IPS-18a (cell line): ENCODE results near the gene DCD.

ENCODE experiments used
- H3K27ac ChIP-seq: one replicate; pipeline ENCODE4 v1.5.1; 2013; ENCODE audit warnings: low read length
- H3K27me3 ChIP-seq: one replicate; pipeline ENCODE4 v1.6.1; 2013; ENCODE audit warnings: mild to moderate bottlenecking, low read length; ENCODE audit not compliant: control insufficient read depth, insufficient read depth
- H3K36me3 ChIP-seq: one replicate; pipeline ENCODE4 v1.6.1; 2013; ENCODE audit warnings: low read depth, low read length; ENCODE audit not compliant: control insufficient read depth
- H3K4me1 ChIP-seq: one replicate; pipeline ENCODE4 v1.6.1; 2013; ENCODE audit warnings: low read depth, low read length; ENCODE audit not compliant: control insufficient read depth
- H3K4me3 ChIP-seq: one replicate; pipeline ENCODE4 v1.5.1; 2013; ENCODE audit warnings: low read length
- H3K9ac ChIP-seq: one replicate; pipeline ENCODE4 v1.6.1; 2013; ENCODE audit warnings: mild to moderate bottlenecking, low read length, moderate library complexity
- H3K9me3 ChIP-seq: one replicate; pipeline ENCODE4 v1.6.1; 2013; ENCODE audit warnings: low read depth, low read length; ENCODE audit not compliant: control insufficient read depth

The DCD gene, protein sequence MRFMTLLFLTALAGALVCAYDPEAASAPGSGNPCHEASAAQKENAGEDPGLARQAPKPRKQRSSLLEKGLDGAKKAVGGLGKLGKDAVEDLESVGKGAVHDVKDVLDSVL

DNA sequence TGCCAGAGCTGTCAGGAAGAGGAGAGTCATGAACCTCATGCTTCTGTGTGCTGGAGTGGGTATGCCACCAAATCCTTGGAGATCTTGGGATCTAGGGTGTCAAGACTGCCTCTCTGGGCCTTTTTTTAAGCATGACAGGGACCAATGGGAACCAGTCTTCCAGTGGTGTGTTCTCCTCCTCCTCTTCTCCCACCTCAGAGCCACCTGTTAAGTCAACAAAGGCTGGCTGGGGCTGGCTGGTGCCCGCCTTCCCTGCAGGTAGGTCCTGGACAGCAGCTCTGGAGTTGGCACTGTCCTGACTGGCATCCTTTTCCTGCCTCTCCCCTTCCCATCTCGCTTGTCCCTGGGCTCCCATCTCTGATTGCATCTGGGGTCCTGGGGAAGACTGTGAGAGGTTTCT lies at the start of gene DCD:
TSS of gene DCD (minus strand) at position 101 of the 400 bp plus-strand sequence. CDS start at position 39, 62 bp downstream.
- H3K4me1 ChIP-seq: no peaks in the 10 kb centered on the region
- no peaks in the 10 kb centered on the region for H3K27me3 ChIP-seq
- H3K9me3 ChIP-seq: no peaks in the 10 kb centered on the region
- no peak within 1 kb of the TSS for H3K27ac ChIP-seq
- no peak within 1 kb of the TSS for H3K9ac ChIP-seq
- no peak within 1 kb of the TSS for H3K4me3 ChIP-seq
- H3K36me3 ChIP-seq: no peaks in the 10 kb centered on the region

DNA sequence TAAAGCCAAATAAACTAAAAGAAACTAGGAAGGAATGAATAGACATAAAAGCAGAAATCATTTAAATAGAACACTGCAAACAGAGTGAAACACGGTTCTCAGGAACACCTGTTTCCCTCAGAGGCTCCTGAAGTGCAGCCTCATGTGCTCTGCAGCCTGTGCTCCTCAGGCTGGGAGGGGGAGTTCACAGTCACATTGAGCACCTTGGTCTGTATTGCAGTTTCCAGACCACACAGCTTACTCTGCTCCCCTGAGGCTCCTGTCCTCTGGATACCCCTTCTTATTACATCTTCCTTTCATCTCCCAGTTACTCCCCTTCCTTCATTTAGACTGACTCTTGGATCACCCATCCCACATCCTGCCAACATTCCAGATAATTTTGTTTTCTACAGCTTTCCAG lies 49.7 kb upstream of the DCD start:
- Histone ChIP-seq H3K4me3 (no peak overlapping the region), H3K9ac (no peak overlapping the region), H3K36me3 (no peaks in the 10 kb centered on the region), H3K9me3 (no peaks in the 10 kb centered on the region), H3K27ac (no peak overlapping the region), H3K27me3 (no peaks in the 10 kb centered on the region), H3K4me1 (no peaks in the 10 kb centered on the region)

DNA sequence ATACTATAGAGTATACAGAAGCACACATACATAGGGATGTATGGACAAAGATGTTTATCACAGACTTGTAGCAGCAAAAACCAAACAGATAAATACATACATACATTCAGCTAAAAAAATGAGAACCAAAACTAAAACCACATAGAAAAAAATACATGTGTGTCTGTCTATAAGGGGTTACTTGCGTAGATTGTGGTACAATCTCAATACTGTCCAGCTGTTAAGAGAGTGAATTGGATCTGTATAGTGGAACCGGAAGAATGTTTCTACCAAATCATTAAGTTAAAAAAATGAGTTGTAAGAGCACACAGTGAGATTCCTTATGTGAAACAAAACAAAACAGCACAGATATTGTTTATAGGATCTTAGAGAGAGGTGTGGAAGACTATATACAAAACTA lies 44.2 kb upstream of the DCD start:
- H3K4me3 ChIP-seq: no peak overlapping the region
- no peaks in the 10 kb centered on the region for H3K9me3 ChIP-seq
- no peaks in the 10 kb centered on the region for H3K4me1 ChIP-seq
- H3K27me3 ChIP-seq: no peaks in the 10 kb centered on the region
- H3K9ac ChIP-seq: no peak overlapping the region
- H3K36me3 ChIP-seq: no peaks in the 10 kb centered on the region
- no peak overlapping the region for H3K27ac ChIP-seq

GRCh38 chr12:54689984-54690383 lies 41.8 kb upstream of the DCD start:
- Histone ChIP-seq H3K9ac (no peak overlapping the region), H3K4me1 (peaks cover 2% of the 10 kb centered on the region), H3K4me3 (no peak overlapping the region), H3K9me3 (no peaks in the 10 kb centered on the region), H3K36me3 (no peaks in the 10 kb centered on the region), H3K27ac (no peak overlapping the region), H3K27me3 (no peaks in the 10 kb centered on the region)

- H3K27ac ChIP-seq: no peak overlapping the region
- H3K9me3 ChIP-seq: no peaks in the 10 kb centered on the region
- no peak overlapping the region for H3K9ac ChIP-seq
- no peaks in the 10 kb centered on the region for H3K27me3 ChIP-seq
- H3K4me1 ChIP-seq: peaks cover 12% of the 10 kb centered on the region
- no peak overlapping the region for H3K4me3 ChIP-seq
- H3K36me3 ChIP-seq: no peaks in the 10 kb centered on the region
Measured at GRCh38 chr12:54689034-54689372, 40.8 kb upstream of the DCD start.

- Histone ChIP-seq H3K9ac (no peak overlapping the region), H3K27ac (no peak overlapping the region), H3K9me3 (no peaks in the 10 kb centered on the region), H3K27me3 (no peaks in the 10 kb centered on the region), H3K36me3 (no peaks in the 10 kb centered on the region), H3K4me1 (peaks cover 17% of the 10 kb centered on the region), H3K4me3 (no peak overlapping the region)
Measured at GRCh38 chr12:54688309-54689033, 40.3 kb upstream of the DCD start.

DNA sequence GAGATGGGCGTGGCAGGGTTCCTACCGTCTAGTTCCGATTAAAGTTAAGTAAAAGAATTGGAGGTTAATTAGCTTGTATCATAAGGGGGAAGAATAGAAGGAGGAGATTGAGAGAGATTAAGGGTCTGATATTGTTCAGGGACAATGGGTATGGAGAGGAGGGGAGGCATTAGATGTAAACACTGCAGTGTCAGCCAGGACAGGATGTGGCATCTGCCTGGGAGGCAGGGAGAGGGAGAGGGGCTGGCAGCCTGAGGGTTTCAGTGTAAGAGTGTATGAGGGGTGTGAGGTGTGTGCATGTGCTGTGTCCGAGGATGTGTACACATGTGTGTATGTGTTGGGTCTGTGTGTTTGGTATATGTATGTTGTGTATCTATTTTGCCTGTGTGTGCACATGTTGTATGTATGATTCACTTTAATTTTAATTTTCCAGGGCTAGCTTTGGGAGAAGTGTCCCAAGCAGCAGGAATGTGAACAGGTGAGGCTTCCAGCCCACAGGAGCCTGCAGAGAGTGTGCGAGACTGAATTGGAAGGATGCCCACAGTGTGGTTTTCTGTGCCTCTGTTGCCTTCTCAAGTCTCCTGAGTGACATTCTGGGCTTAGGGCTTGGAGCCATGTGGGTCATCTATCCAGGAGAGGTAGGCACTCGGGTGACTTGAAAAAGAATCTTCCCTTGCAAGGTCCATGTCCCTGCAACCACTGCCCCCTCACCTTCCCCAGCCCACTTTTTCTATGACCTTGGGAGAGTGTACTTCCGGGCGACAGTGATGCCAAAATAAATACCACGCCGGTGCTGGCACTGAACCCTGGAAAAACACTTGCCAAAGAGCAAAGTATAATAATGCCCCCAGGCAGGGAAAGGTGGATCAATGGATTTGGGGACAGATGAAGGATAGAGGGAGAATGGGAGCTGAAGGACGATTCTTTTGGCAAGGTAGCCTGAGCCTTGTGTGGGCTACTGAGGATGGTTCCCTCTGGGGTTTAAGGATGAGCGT lies 36.8 kb upstream of the DCD start:
- Histone ChIP-seq H3K27ac (no peak overlapping the region), H3K27me3 (no peaks in the 10 kb centered on the region), H3K4me3 (no peak overlapping the region), H3K36me3 (no peaks in the 10 kb centered on the region), H3K9me3 (no peaks in the 10 kb centered on the region), H3K4me1 (peaks cover 44% of the 10 kb centered on the region), H3K9ac (no peak overlapping the region)

- H3K9ac ChIP-seq: no peak overlapping the region
- no peaks in the 10 kb centered on the region for H3K27me3 ChIP-seq
- no peaks in the 10 kb centered on the region for H3K36me3 ChIP-seq
- peaks cover 44% of the 10 kb centered on the region for H3K4me1 ChIP-seq
- H3K27ac ChIP-seq: peak overlapping the region; percentile 1
- peak overlapping the region; percentile 37 for H3K4me3 ChIP-seq
- H3K9me3 ChIP-seq: no peaks in the 10 kb centered on the region
Measured at GRCh38 chr12:54683398-54683797, 35.2 kb upstream of the DCD start.

- H3K27me3 ChIP-seq: no peaks in the 10 kb centered on the region
- no peak overlapping the region for H3K27ac ChIP-seq
- H3K4me1 ChIP-seq: peaks cover 48% of the 10 kb centered on the region
- H3K9me3 ChIP-seq: no peaks in the 10 kb centered on the region
- H3K4me3 ChIP-seq: peak overlapping the region; percentile 37
- H3K9ac ChIP-seq: no peak overlapping the region
- no peaks in the 10 kb centered on the region for H3K36me3 ChIP-seq
Measured at GRCh38 chr12:54682674-54683073, 34.5 kb upstream of the DCD start.

DNA sequence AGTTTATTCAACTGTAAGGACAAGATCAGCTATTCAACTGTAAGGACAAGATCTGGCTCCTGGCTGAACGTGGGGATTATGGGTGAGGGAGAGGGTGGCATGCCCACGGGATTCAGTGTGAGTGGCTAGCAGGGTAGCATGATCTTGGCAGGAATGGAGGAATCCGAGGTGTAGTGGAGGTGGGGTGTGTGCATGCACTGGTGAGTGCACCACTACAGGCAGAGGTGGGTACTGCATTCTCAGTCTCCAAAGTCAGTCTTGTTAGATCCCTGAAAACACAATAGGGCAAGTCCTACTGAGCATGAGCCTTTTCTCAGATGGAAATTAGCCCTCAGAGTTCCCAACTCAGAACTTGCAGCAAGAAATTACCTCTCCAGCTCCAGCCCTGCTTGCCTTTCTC lies 32.2 kb upstream of the DCD start:
- no peaks in the 10 kb centered on the region for H3K27me3 ChIP-seq
- no peak overlapping the region for H3K9ac ChIP-seq
- H3K9me3 ChIP-seq: no peaks in the 10 kb centered on the region
- peaks cover 54% of the 10 kb centered on the region for H3K4me1 ChIP-seq
- H3K36me3 ChIP-seq: no peaks in the 10 kb centered on the region
- no peak overlapping the region for H3K4me3 ChIP-seq
- no peak overlapping the region for H3K27ac ChIP-seq

GRCh38 chr12:54678131-54678530 lies 30.0 kb upstream of the DCD start:
- Histone ChIP-seq H3K9ac (no peak overlapping the region), H3K27me3 (no peaks in the 10 kb centered on the region), H3K27ac (no peak overlapping the region), H3K9me3 (no peaks in the 10 kb centered on the region), H3K4me3 (no peak overlapping the region), H3K4me1 (peaks cover 34% of the 10 kb centered on the region), H3K36me3 (no peaks in the 10 kb centered on the region)
